Jurkat, Clone E6-1 (cell line): ENCODE measurements around the gene CRCP.

Experiments
- DNase-seq: peaks from one replicate; pipeline ENCODE4 v3.0.0-alpha.2; 2011; ENCODE audit warnings: low read depth, low spot score
- H3K4me3 ChIP-seq: 2 replicates; pipeline ENCODE4 v1.5.1; 2011; ENCODE audit warnings: mild to moderate bottlenecking, low read length, control low read depth, moderate library complexity

The CRCP gene

DNA sequence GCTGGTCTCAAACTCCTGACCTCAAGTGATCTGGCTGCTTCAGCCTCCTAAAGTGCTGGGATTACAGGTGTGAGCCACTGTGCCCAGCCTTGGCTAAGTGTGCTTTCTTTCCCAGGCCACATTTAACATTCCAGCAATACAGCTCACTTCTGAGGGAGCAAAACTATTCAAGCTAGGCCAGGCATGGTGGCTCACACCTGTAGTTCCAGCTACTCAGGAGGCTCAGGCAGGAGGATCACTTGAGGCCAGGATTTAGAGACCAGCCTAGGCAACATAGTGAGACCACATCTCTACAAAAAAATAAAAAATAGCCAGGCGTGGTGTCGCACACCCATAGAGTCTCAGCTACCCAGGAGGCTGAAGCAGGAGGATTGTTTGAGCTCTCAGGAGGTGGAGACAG, 67.2 kb downstream of the CRCP start:
- no peak for DNase-seq
- H3K4me3 ChIP-seq, result no peak overlapping the region

DNA sequence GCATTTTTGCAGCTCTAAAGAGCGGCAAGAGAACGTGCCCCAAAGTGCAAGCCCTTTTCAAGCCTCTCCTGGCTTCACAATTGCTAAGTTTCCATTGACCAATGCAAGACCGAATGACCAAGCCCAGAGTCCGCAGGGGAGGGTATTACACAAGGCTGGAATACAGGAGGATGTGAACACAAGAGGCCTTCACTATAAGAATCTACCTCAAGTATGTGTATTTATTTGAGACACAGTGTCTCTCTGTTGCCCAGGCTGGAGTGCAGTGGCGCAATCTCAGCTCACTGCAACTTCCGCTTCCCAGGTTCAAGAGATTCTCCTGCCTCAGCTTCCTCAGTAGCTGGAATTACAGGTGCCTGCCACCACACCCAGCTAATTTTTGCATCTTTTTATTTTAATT, 68.3 kb downstream of the CRCP start:
- H3K4me3 ChIP-seq, result no peak overlapping the region
- no peak for DNase-seq

- DNase-seq, result no peak
These were observed 69.1 kb downstream of the CRCP start for GRCh38 chr7:66183700-66184099.

DNA sequence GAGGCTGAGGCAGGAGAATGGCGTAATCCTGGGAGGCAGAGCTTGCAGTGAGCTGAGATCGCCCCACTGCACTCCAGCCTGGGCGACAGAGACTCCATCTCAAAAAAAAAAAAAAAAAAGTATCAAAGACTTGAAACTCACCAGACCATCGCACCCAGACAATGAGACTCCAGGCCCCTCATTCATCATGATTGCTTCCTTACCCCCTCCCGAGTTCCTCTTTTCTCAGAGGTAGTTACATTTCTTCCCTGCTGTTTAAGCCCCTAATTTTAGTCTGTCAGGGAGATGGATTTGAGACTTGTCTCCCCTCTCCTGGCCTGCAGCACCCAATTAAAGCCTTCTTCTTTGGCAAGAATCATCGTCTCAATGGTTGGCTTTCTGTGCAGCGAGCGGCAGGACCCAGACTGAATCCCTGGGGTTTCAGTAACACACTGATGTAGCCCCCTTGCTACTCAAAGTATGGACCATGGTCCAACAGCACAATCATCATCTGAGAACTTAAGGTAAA, 71.1 kb downstream of the CRCP start:
- DNase-seq, result no peak
- no peak overlapping the region for H3K4me3 ChIP-seq

More at GRCh38 chr7:66183700-66184099, 69.1 kb downstream of the CRCP start:
- no peak overlapping the region for H3K4me3 ChIP-seq

DNA sequence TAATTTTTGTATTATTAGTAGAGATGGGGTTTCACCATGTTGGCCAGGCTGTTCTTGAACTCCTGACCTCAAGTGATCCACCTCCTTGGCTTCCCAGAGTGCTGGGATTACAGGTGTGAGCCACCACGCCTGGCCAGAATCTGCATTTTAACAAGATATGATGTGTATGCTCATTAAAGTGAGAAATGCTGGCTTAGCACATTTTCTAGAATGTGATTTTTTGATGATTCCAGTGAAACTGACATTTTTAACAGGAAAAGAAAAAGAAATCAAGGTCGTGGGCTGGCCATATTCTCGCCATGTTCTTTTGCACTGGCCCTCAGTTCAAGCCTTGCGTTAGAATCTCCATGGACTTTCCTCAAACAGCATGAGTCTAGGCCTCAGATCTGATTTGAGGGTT, 72.3 kb downstream of the CRCP start:
- no peak for DNase-seq
- H3K4me3 ChIP-seq, result no peak overlapping the region

DNA sequence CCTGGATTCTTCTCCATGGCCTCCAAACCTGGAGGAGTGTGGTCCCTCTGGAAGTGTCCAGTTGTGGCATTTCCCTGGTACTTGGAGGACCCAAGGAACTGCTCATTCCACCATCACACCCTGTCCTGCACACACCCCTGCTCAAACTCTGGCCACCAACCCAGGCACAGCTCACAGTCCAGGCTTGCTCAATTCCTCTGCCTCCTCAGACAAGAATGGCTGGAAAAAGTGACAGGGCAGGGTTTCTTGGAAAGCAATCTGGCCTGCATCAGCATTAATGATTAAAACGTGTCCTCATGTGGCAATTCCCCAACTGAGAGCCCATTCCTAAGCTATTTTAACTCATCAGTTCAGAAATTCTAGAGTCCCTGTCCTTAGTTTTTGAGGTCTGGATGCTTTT, 73.3 kb downstream of the CRCP start:
- no peak for DNase-seq

DNA sequence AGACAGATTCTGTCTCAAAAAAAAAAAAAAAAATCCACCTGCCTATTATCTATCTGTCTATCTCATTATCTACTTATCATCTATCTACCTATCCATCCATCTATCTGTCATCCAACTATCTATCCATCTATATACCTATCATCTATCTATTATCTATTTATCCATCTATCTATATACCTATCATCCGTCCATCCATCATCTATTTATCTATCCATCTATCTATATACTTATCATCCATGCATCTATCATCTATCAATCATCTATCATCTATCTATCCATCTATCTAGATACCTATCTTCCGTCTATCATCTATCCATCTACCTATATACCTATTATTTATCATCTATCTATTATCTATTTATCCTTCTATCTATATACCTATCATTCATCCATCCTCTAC, 74.0 kb downstream of the CRCP start:
- H3K4me3 ChIP-seq, result no peak overlapping the region
- no peak for DNase-seq

More for the DNA sequence above, 73.3 kb downstream of the CRCP start:
- H3K4me3 ChIP-seq, result no peak overlapping the region

GRCh38 chr7:66189695-66190503, 75.3 kb downstream of the CRCP start:
- DNase-seq, result no peak
- no peak overlapping the region for H3K4me3 ChIP-seq

DNA sequence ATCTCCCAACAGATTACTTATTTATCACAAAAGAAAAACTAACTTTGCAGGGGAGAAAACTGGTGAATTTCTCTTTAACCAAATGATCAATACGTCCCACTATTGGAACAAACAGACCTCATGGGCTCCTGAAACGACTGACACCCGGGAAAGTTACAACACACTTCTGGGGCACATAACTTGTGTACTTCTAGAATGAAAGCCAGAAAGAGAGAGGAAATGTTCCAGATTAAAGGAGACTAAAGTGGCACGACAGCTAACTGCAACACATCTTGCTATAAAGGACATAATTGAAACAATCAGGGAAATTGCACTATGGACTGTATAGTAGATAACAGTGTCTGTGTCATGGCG, 75.8 kb downstream of the CRCP start:
- H3K4me3 ChIP-seq, result no peak overlapping the region
- no peak for DNase-seq

- no peak for DNase-seq
- H3K4me3 ChIP-seq, result no peak overlapping the region
These were observed 78.6 kb downstream of the CRCP start for GRCh38 chr7:66193146-66193725.

GRCh38 chr7:66198469-66198868, 83.8 kb downstream of the CRCP start:
- no peak overlapping the region for H3K4me3 ChIP-seq
- no peak for DNase-seq

DNA sequence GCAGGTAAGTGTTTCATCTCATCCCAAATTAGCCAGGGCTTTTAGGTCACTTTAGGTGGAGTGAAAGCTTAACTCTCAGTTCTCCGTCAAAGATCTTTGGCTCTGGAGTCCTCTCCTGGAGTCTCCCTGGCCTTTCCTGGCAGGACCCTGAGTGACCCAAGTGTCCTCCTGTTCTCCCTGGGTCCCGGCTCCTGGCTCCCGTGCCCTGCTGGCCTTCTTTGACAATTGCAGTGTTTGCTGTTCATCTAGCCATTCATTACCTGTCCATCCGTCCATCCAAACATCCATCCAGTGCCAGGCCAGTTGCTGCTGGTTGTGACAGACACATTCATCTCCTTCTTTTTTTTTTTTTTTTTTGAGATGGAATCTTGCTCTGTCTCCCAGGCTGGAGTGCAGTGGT, 84.3 kb downstream of the CRCP start:
- H3K4me3 ChIP-seq, result no peak overlapping the region
- DNase-seq, result no peak

- no peak for DNase-seq
- no peak overlapping the region for H3K4me3 ChIP-seq
These were observed 87.8 kb downstream of the CRCP start for GRCh38 chr7:66202441-66202840.
